ENCODE measurements around the gene KRTAP5-3.
"Not testable (repeated sequence)": the region's sequence is repeated elsewhere in the genome, so short reads cannot be mapped to it uniquely, and the experiment has no call there.

The KRTAP5-3 gene

DNA sequence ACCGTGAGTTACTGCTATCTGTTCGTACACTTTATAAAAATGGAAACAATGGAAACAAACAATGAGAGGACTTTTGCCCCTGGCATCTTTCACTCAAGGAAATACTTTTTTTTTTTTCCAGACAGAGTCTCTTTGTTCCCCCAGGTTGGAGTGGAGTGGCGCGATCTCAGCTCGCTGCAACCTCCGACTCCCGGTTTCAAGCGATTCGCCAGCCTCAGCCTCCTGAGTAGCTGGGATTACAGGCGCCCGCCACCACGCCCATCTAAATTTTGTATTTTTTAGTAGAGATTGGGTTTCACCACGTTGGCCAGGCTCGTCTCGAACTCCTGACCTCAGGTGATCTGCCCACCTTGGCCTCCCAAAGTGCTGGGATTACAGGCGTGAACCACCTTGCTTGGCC lies 32.5 kb downstream of the KRTAP5-3 start:
- DNase-seq, result not testable (repeated sequence)

DNA sequence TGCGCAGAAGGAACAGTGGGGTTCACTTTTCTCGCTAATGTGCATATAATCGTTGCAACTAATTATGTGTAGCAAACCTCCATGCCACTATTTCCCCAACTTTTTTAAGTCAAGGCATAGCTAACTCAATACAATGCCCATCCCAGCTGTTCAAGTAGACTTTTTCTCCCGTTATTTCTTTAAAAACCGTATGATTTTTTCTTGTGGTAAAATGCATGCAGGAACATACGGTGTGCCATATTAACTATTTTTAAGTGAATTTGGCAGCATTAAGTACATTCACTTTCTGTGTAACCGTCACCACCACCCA lies 33.4 kb downstream of the KRTAP5-3 start:
- no peak for DNase-seq

GRCh38 chr11:1574238-1574932 lies 33.9 kb downstream of the KRTAP5-3 start:
- DNase-seq, result peak; percentile 60

DNA sequence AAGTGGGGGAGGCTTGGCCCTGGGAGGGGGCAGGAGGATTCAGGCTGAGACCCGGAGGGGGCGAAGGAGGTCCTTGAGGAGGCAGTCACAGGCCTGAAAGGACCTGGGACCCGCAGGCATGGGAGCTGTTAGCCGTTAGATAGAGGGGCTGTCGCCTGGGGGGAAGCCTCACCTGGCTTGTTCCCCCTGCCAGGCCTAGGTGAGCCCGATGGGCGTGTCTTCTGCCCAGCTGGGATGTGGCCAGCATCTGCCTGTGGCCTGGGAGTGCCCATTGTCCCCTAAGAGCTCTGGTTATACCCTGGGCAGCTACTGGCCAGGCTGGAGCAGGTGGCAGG lies 34.4 kb downstream of the KRTAP5-3 start:
- no peak for DNase-seq

DNA sequence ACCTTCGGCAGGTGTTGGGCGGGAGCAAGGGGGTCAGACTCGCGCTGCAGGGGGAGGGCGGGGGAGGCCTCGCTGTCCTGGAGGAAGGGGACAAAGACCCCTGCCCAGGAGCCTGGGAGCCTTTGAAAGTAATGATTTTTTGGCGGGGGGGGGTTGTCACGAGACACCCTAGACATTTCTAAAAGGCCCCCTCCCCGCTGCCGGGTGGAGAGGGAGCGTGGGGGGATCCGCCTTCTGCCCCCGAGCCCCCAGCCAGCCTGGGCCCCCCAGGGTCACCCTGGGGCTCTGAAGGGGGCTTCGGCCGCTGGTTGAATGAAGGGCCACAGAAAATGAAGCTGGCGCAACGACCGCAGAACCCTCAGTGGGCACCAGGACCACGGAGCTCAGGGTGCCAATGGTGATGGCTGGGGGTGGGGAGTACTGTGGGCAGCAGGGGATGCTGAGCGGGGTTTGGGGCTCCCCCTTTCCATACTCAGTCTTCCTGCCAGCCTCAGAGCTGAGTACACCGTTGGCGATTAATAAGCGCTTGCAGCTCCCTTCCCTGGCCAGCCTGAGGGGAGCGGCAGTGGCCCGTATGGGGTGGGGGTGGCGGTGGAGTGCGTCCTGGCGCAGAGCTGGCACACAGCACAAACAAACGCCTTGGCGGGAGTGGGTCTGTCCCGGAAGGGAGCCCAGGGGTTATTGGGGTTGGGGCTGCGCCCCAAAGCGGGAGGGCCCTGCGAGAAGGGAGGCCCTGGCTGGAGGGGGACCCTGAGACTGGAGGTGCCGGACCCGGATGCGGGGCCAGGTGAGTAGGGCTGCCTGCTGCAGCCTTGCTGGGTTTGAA lies 35.0 kb downstream of the KRTAP5-3 start:
- peak; percentile 40 for DNase-seq

- peak; percentile 92 for DNase-seq
Observed at GRCh38 chr11:1572197-1573076, 35.8 kb downstream of the KRTAP5-3 start, which contains the start of gene DUSP8. DUSP8 (minus strand) TSS chr11:1572271; CDS start chr11:1565826, 6,445 bp downstream.

DNA sequence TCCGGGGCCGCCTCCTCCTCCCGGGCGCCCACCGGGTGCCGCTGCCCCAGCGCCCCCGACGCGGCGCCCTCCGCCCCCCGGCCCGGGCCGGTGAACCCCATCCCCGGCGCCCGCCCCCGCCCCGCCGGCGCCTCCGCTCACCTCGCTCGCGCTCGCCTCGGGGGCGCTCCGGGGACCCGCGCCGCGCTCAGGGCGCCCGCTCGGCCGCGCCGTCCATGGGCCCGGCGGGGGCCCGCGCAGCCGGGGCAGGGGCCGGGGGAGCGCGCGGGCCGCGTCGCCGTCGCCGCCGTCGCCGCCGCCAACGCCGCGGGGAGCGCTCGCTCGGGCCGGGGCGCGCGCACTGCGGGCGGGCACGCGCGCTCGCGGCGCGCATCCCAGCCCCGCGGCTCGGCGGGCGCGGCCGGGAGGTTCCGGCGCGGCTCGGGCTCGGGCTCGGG lies 36.5 kb downstream of the KRTAP5-3 start:
- no peak for DNase-seq

DNA sequence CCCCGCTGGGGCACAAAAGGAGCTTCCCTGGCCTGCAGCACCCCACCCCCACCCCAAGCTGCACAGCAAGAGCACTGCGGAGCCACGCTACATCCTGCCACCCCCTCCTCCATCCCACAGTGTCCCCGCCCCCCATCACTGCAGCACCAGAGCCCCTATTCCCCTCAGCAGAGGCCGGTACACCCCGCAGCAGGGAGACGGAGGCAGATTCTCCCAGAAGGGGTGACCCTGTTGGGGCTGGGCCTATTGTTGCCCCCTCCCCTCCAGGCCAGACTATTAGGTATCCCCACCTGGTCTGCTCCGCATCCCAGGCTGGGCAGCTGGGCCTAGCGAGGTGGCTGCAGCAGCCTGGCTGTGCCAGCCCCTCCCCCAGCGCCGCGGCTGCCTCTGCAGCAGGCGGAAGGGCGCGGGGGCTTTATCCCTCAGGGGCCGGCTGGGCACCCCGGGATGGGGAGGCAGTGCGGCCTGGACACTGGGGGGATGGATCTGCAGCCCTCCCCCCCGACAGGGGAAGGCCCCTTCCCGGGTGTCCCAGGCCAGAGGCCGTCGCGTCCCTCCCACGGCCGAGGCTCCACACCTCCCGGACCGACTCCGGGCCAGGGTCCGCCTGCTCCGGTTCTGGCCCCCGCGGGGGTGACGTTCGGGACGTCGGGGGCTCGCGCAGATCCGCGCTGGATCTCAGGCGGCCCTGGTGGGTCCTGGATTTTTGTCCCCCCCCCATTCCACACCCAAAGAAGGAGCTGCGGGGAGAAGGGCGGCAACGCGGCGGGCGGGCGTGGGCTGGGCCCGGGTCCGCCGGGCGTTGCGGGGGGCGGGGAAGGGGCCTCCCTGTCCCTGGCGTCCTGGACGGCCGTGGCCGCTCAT lies 37.1 kb downstream of the KRTAP5-3 start:
- DNase-seq, result peak; percentile 37

DNA sequence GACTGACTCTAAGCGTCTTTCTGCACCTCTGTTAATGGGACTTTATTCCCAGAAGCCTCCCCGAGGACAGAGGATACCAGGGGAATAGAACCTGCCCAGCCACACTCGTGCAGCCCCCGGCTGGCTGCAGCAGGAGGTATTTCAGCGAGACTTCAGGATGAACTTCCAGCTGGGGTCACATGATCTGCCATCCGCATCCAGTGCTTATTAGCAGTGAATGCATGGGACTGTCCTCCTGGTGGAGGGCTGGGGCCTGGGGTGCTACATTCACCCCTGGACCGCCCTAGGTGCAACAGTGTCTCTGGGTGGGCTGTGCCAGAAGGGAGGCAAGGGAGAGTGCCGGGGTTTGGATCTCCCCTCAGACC lies 37.8 kb downstream of the KRTAP5-3 start:
- no peak for DNase-seq

GRCh38 chr11:1570001-1570453 lies 38.2 kb downstream of the KRTAP5-3 start:
- DNase-seq, result no peak

- no peak for DNase-seq
Observed at GRCh38 chr11:1569251-1569780, 38.9 kb downstream of the KRTAP5-3 start.

GRCh38 chr11:1568441-1568911 lies 39.8 kb downstream of the KRTAP5-3 start:
- DNase-seq, result no peak

- DNase-seq, result no peak
Observed at GRCh38 chr11:1567721-1568100, 40.6 kb downstream of the KRTAP5-3 start.

DNA sequence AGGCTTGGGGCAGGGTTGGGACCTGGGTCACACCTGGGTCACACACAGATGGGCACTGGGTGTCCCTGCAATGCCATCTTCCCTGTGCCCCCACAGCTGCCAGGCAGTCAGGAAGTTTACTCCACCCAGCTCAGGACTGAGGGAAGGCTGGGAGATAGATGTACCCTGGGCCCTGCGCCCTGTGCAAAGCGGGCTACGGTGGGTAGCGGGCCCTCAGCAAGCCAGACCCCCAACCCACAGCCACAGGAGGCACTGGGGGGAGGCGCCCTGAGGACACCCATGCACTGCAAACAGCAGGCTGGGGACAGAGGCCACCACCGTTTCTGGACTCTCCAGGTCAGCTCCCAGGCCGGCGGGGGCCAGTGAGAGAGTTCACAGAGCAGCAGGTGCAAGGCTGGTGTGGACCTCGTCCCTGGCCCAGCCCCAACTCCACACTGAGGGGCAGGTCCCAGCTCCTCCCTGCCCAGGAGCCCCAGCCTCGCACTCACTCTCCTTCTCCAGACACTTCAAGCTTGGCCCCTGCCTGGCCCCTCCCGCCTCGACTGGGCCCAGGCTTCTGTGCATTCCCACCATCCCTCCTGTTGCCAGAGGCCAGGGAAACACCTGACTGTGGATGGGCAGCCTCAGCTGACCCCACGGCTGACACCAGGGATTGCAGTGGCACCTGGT lies 41.1 kb downstream of the KRTAP5-3 start:
- no peak for DNase-seq

DNA sequence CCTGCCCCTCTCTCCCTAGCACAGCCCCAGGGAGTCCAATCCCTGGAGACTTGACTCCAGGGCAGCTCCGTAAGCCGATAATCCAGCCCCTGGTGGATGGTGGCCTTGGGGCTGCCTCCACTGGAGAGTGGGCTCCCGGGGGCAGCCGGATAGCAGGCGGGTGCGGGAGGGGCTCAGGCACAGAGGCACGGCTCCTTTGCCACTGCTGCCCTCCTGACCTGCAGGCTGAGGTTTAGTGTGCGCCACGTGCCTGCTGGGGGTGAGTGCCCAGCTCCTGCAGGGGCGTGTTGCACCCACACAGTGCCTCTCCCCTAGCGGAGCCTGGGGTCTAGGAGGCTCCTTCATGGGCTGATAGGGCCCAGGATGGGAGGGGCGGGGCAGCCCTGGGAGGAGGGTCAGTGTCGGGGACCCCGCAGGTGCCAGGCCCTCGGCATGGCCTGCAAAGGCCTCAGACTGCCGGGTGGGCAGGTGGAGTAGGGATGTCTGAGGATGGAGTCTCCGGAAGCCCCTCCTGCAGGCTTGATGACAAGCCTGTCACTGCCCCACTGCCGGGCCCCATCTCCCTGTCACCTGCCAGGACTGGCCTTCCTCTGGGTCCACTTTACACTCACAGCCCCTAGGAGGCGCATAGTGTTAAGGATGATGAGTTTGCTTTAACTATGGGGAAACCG lies 41.7 kb downstream of the KRTAP5-3 start:
- DNase-seq, result no peak

GRCh38 chr11:1565904-1566247 lies 42.4 kb downstream of the KRTAP5-3 start:
- DNase-seq, result no peak

DNA sequence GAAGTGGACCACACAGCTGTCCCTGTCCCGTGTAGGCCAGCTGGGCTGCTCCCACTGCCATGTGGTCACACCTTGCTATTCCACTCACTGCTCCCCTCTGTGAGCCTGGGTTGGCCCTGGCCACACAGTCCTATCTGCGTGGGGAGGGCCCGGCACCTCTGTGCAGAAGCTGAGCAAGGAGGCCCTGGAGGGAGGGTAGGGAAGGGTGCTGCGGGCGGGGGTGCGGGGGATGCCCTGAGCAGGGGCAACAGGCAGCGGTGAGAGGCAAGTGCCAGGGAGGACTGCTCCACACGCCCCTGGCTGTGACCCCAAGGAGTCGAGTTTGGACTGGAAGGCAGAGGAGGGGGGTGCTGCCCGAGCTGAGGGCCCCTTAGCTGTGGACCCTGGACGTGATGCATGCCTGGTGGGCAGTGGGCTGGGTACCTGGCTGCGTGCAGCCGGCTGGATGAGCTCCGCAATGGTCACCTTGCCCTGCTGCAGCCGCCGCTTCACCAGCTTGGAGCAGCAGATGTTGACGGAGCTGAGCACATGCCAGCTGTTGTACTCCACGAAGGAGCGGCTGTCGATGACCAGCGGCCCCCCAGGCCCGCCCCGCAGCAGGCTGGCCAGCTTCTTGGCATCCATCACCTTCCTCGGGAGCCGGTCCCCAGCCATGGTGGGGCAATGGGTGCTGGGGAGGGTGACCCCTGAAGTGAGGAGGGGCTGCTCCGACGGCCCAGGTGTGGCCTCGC lies 42.9 kb downstream of the KRTAP5-3 start:
- DNase-seq, result no peak

DNA sequence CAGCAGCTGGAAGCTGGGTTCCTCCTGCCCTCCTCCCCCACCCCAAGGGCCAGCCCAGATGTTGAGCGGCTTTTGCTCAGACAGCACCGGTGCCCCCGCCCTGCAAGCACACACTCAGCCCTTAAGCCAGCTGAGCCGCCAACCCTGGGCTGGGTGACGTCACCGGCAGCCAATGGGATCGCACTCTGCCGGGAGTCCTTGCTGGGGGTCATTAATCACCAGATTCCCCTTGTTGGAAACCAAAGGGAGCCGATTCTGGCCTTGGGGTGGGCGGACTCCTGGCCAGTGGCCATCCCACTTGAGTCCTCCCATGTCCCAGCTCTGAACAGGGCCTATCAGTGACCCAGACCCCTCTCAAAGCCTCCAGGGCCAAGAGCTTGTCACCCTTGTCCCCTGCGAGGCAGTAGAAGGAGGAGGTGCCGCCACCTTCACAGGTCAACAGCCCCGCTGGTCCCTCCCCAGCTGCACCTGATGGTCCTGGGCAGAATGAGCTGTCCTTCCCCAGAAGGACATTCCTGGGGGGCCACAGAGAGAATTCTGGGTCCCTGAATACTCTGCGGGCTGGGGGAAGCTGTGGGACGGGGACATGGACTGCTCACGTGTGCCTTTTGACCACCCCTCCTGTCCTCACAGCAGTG lies 43.6 kb downstream of the KRTAP5-3 start:
- DNase-seq, result no peak

GRCh38 chr11:1563697-1564534 lies 44.3 kb downstream of the KRTAP5-3 start:
- no peak for DNase-seq

Measured in activated naive CD4-positive, alpha-beta T cell treated with anti-CD3 and anti-CD28 coated beads, Interleukin-2, amount 50 U/mL, for 16 hours (primary cell).